ENCODE data around the gene SPIN4. TPM values are rescaled to one million over a fixed set of nuclear protein-coding genes. Genes with fewer than 3 reads are reported as not detected.
A peak's percentile ranks its signal among the peaks of the same experiment; 100 is the strongest.
"Not testable (repeated sequence)": the region's sequence is repeated elsewhere in the genome, so short reads cannot be mapped to it uniquely, and the experiment has no call there.

SPIN4 gene
- total RNA-seq (1 to 10 TPM; 3.9 to 9.0 (median 6.6) TPM), polyA plus RNA-seq (1 to 10 TPM; 1.5 to 2.8 (median 2.4) TPM)
- long read RNA-seq, donor 1, full-length matches to known transcripts, result 21 of 21 reads
- long read RNA-seq, donor 1, partial matches to known transcripts, result 0 of 21 reads
- long read RNA-seq, donor 1, other reads (novel, unspliced or antisense), result 0 of 21 reads
- long read RNA-seq, donor 2, full-length matches to known transcripts, result 14 of 14 reads
- long read RNA-seq, donor 2, partial matches to known transcripts, result 0 of 14 reads
- long read RNA-seq, donor 2, other reads (novel, unspliced or antisense), result 0 of 14 reads

- 0 to 28% (median 1%) methylated on average over 11 to 58 of the region's 58 CpGs for WGBS, 5 donors
- intact Hi-C loops (cut with DNase I; ENCODE audit: low total_unique reads), result no loop called here
- Histone ChIP-seq H3K4me3 (peak within 1 kb of the TSS; percentile 42 to 76 (median 54)), H3K4me1 (peaks cover 0 to 15% (median 8%) of the 10 kb centered on the region in 6 donors), H3K36me3 (no peaks in the 10 kb centered on the region), H3K27ac (peak within 1 kb of the TSS; percentile 31 to 88 (median 76)), H3K27me3 (replicated peaks in 1 of 7) (no peaks in the 10 kb centered on the region), H3K9me3 (peaks cover 0 to under 1% (median 0%) of the 10 kb centered on the region in 8 donors)
- TF ChIP-seq POLR2AphosphoS5 (IDR thresholded peaks at IDR 0.05), result peak; percentile 83 to 95 (median 90)
- TF ChIP-seq CTCF (IDR thresholded peaks at IDR 0.05 in 8 of 11, conservative IDR thresholded peaks at IDR 0.05 in 3 of 11), result no peak
- TF ChIP-seq POLR2A (IDR thresholded peaks at IDR 0.05), result peak in 2 of 3 donors; percentile 8 to 83
- peak; percentile 94 for DNase-seq
Measured at GRCh38 chrX:63350941-63351616, at the start of gene SPIN4. SPIN4 (minus strand) TSS chrX:63351332; CDS start chrX:63350819, 513 bp downstream.

- H3K9me3 ChIP-seq, result peaks cover 0 to 11% (median 0%) of the 10 kb centered on the region in 8 donors
- intact Hi-C loops (cut with DNase I; ENCODE audit: low total_unique reads), result no loop called here
- H3K4me1 ChIP-seq, result no peaks in the 10 kb centered on the region
- H3K36me3 ChIP-seq, result no peaks in the 10 kb centered on the region
- no peak overlapping the region for H3K27ac ChIP-seq
- no peak overlapping the region for H3K4me3 ChIP-seq
- TF ChIP-seq POLR2AphosphoS5 (IDR thresholded peaks at IDR 0.05) (no peak), POLR2A (IDR thresholded peaks at IDR 0.05) (no peak), CTCF (IDR thresholded peaks at IDR 0.05 in 8 of 11, conservative IDR thresholded peaks at IDR 0.05 in 3 of 11) (no peak)
- H3K27me3 ChIP-seq (replicated peaks in 1 of 7), result no peaks in the 10 kb centered on the region
- no peak for DNase-seq
Measured at GRCh38 chrX:63400340-63400739, 49.2 kb upstream of the SPIN4 start.

- 52 to 81% (median 78%) methylated on average over 2 of the region's 2 CpGs for WGBS, 5 donors
- TF ChIP-seq POLR2AphosphoS5 (IDR thresholded peaks at IDR 0.05), result no peak
Measured at GRCh38 chrX:63394872-63395271, 43.7 kb upstream of the SPIN4 start.

GRCh38 chrX:63393094-63393493, 42.0 kb upstream of the SPIN4 start:
- 94 to 95% (median 94%) methylated on average over 13 to 24 of the region's 24 CpGs; no CpG with 5 or more reads in 2 of the 5 donors for WGBS, 5 donors
- DNase-seq, result not testable (repeated sequence)

More at GRCh38 chrX:63394872-63395271, 43.7 kb upstream of the SPIN4 start:
- intact Hi-C loops (cut with DNase I; ENCODE audit: low total_unique reads), result no loop called here
- Histone ChIP-seq H3K4me3 (no peak overlapping the region), H3K27me3 (replicated peaks in 1 of 7) (no peaks in the 10 kb centered on the region), H3K9me3 (peaks cover 0 to 6% (median 0%) of the 10 kb centered on the region in 8 donors), H3K4me1 (no peaks in the 10 kb centered on the region), H3K36me3 (no peaks in the 10 kb centered on the region), H3K27ac (no peak overlapping the region)
- no peak for DNase-seq

GRCh38 chrX:63387411-63387810, 36.3 kb upstream of the SPIN4 start:
- Histone ChIP-seq H3K4me1 (no peaks in the 10 kb centered on the region), H3K27ac (no peak overlapping the region), H3K9me3 (no peaks in the 10 kb centered on the region), H3K4me3 (no peak overlapping the region), H3K27me3 (replicated peaks in 1 of 7) (no peaks in the 10 kb centered on the region), H3K36me3 (no peaks in the 10 kb centered on the region)
- intact Hi-C loops (cut with DNase I; ENCODE audit: low total_unique reads), result no loop called here
- DNase-seq, result no peak
- WGBS, 5 donors, result 76 to 88% (median 82%) methylated on average over 3 of the region's 3 CpGs
- TF ChIP-seq CTCF (IDR thresholded peaks at IDR 0.05 in 8 of 11, conservative IDR thresholded peaks at IDR 0.05 in 3 of 11) (no peak), POLR2AphosphoS5 (IDR thresholded peaks at IDR 0.05) (no peak), POLR2A (IDR thresholded peaks at IDR 0.05) (no peak)

More at GRCh38 chrX:63393094-63393493, 42.0 kb upstream of the SPIN4 start:
- H3K4me1 ChIP-seq; intact Hi-C loops (cut with DNase I; ENCODE audit: low total_unique reads); H3K36me3 ChIP-seq; H3K27ac ChIP-seq; H3K4me3 ChIP-seq; H3K9me3 ChIP-seq; H3K27me3 ChIP-seq (replicated peaks in 1 of 7): not testable (repeated sequence)

- H3K27ac ChIP-seq; H3K36me3 ChIP-seq; H3K4me1 ChIP-seq; H3K9me3 ChIP-seq; H3K27me3 ChIP-seq (replicated peaks in 1 of 7); DNase-seq; intact Hi-C loops (cut with DNase I; ENCODE audit: low total_unique reads); H3K4me3 ChIP-seq: not testable (repeated sequence)
Measured at GRCh38 chrX:63384263-63384662, 33.1 kb upstream of the SPIN4 start.

GRCh38 chrX:63373012-63373411, 21.9 kb upstream of the SPIN4 start:
- H3K4me1 ChIP-seq; DNase-seq; H3K9me3 ChIP-seq; H3K4me3 ChIP-seq; H3K27ac ChIP-seq; intact Hi-C loops (cut with DNase I; ENCODE audit: low total_unique reads); H3K27me3 ChIP-seq (replicated peaks in 1 of 7); H3K36me3 ChIP-seq: not testable (repeated sequence)
- WGBS, 5 donors, result 89 to 97% (median 96%) methylated on average over 2 to 3 of the region's 3 CpGs
